ENCODE data around the gene PTBP1.

- TF ChIP-seq POLR2A (IDR thresholded peaks at IDR 0.05; ENCODE audit: extremely low read depth, insufficient read length) (no peak), CTCF (IDR thresholded peaks at IDR 0.05; ENCODE audit: low read depth, low read length) (no peak)
Measured at GRCh38 chr19:791007-791566, 6.2 kb upstream of the PTBP1 start.
